Epidermal melanocyte (primary cell): Measurements from ENCODE around the gene NPIPA3.
"Not testable (repeated sequence)": the region's sequence is repeated elsewhere in the genome, so short reads cannot be mapped to it uniquely, and the experiment has no call there.

ENCODE experiments used
- DNase-seq: peaks from one replicate; pipeline ENCODE4 v3.0.0; 2011; ENCODE audit warnings: low spot score; ENCODE audit not compliant: insufficient read length

The NPIPA3 gene

GRCh38 chr16:14742273-14743128 is 39.3 kb downstream of the NPIPA3 start, which contains the start of gene NPIPA2:
Gene NPIPA2, plus strand, starts transcription at chr16:14742533. Its CDS starts 5,533 bp downstream, at chr16:14748066.
- DNase-seq: not testable (repeated sequence)

- not testable (repeated sequence) for DNase-seq
Observed at GRCh38 chr16:14773654-14774053, 70.4 kb downstream of the NPIPA3 start.

GRCh38 chr16:14775624-14776023 is 72.4 kb downstream of the NPIPA3 start:
- DNase-seq: not testable (repeated sequence)
